ENCODE data around the gene WBP1.
"Not testable (repeated sequence)": the region's sequence is repeated elsewhere in the genome, so short reads cannot be mapped to it uniquely, and the experiment has no call there.

Gene WBP1

DNA sequence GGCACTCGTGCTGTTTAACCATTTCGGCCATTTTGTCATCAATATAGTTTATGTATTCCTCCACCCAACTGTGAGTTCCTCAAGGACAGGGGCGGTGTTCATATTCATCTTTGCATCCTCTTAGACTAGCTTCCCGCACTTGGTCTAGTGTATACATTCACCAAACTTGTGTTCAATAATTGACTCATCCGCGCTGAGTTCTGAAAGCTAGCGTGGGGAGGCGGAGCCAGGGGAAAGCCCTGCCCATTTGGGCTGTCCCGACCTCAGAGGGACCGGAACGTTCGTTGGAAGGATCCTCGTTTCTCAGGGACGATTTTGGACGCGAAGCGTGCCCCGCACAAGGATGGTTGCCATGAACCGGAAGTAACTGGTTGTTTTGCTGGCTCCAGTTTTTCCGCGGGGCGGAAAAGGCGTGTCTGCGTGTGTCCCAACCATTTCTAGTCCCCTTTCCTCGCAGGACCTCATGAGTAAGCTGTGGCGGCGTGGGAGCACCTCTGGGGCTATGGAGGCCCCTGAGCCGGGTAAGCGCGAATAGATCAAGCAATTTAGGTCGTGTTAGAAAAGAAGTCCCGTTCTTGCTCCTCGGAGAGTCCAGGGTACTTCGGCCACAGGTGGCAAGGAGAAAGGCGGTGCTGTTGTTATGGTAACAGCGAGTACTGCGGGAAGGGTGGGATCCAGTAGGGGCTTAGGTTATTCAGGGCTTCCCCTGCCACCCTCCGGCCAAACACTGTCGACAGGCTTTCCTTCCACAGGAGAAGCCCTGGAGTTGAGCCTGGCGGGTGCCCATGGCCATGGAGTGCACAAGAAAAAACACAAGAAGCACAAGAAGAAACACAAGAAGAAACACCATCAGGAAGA is 3.4 kb upstream of the WBP1 start, which contains the start of gene INO80B:
INO80B (plus strand) TSS at position 434 of the 858 bp plus-strand sequence; CDS start at position 464, 30 bp downstream.
- DNase-seq (ENCODE audit: low spot score) = peak; percentile 98

DNA sequence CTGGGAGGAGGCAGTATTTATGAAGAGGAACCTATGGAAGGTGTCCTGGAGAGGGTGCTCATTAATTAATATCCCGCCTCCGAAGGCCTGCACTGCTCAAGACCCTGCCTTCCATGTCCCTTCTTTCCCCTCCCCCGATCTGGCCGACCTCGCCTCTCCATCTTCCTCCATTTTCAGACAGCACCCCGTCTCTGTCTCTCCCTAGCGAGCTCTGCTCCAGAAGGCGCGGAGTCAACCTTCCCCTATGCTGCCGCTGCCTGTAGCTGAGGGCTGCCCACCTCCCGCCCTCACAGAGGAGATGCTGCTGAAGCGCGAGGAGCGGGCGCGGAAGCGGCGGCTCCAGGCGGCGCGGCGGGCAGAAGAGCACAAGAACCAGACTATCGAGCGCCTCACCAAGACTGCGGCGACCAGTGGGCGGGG is 1.1 kb upstream of the WBP1 start:
- no peak for DNase-seq (ENCODE audit: low spot score)

DNA sequence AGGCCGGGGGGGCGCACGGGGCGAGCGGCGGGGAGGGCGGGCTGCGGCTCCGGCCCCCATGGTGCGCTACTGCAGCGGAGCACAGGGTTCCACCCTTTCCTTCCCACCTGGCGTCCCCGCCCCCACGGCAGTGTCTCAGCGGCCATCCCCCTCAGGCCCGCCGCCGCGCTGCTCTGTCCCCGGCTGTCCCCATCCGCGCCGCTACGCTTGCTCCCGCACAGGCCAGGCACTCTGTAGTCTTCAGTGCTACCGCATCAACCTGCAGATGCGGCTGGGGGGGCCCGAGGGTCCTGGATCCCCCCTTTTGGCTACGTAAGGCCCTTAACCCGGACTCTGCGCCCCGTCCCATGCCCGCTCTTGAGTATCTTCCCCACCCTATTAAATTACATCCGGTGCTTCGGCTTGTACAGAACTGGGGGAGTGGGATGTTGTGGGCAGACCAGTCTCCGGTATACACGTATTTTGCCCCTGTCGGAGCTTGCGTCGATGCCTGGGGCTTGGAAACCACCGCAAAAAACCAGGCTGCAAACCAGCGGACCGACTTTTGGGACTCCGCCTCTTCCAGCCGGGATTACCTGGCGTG is 598 bp upstream of the WBP1 start:
- peak; percentile 62 for DNase-seq (ENCODE audit: low spot score)

DNA sequence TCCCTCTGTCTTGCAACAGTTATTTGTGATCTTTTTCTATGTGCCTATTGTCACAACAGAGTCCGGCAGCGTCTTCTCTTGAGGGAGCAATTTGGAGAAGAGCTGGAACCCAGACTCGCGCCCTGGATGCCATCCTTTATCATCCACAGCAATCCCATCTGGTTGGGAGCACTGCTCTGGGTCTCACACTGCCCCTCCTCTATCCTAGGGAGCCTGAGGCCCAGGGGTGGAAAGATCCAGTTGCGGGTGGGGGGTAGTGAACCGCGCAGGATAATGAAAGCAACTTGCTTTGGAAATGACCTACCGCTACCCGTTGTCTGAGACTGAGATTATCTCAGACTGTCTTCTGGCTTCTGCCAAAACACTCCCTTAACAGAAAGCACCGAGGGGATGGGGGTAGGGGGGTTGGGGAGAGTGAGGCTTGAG is 713 bp downstream of the WBP1 start:
- DNase-seq (ENCODE audit: low spot score) = no peak

DNA sequence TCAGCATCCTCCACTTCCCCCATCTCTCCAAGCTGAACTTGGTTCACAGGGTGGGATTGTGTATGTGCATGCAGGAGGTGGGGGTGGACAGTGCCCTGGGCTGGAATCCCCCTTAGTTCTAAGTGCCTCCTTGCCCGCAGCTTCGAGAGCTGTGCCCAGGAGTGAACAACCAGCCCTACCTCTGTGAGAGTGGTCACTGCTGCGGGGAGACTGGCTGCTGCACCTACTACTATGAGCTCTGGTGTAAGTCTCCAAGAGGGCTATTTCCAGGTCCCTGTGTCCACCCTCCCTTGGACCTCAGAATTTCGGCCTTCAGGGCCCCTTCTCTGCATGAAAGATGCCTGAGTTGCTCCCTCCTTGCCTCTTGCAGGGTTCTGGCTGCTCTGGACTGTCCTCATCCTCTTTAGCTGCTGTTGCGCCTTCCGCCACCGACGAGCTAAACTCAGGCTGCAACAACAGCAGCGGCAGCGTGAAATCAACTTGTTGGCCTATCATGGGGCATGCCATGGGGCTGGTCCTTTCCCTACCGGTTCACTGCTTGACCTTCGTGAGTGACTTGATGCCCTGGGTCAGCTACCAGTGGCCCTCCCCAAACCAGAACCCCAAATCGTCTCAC is 1.4 kb downstream of the WBP1 start:
- DNase-seq (ENCODE audit: low spot score) = not testable (repeated sequence)

DNA sequence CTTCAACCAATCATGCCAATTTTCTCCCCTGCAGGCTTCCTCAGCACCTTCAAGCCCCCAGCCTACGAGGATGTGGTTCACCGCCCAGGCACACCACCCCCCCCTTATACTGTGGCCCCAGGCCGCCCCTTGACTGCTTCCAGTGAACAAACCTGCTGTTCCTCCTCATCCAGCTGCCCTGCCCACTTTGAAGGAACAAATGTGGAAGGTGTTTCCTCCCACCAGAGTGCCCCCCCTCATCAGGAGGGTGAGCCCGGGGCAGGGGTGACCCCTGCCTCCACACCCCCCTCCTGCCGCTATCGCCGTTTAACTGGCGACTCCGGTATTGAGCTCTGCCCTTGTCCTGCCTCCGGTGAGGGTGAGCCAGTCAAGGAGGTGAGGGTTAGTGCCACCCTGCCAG is 1.9 kb downstream of the WBP1 start:
- DNase-seq (ENCODE audit: low spot score) = not testable (repeated sequence)

DNA sequence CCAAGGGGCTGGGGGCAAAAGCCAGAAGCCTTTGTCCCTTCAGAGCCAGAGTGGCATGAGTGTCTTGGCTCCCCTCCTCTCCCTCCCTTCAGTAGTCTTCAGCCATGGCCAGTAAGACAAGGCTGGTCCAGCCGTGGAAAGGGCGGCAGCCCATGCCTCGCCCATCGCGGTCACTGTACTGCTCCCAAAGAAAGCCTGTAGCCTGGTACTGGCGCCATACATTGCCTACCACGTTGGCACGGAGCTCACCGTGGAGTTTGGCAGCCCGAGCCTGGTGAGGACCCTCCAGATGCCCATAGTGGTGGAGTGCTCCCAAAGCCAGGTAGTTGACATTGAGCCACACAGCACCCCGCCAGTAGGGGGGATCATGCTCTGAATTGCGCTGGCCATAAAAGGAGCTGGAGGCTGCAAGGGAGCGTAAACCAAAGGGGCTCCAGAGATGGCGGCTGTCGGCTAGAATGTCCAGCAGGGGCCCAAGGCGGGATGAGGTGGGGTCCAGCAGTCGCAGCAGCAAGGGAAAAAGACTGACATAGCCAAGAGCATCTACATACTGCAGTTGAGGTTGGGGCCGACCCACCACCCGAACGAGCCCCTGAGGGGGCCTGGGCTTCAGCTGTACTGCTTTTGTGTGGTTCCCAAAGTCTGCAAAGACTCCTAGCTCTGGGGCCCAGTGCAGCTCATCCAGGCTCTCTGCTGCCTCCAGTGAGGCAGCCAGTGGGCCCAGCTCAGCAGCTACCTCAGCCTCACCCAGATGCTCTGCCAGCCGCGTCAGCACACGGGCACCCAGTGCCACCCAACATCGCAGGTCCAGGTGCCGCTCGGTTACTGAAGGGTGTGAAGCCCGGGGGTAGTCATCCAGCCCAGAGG is 3.2 kb downstream of the WBP1 start:
- peak; percentile 33 for DNase-seq (ENCODE audit: low spot score)

DNA sequence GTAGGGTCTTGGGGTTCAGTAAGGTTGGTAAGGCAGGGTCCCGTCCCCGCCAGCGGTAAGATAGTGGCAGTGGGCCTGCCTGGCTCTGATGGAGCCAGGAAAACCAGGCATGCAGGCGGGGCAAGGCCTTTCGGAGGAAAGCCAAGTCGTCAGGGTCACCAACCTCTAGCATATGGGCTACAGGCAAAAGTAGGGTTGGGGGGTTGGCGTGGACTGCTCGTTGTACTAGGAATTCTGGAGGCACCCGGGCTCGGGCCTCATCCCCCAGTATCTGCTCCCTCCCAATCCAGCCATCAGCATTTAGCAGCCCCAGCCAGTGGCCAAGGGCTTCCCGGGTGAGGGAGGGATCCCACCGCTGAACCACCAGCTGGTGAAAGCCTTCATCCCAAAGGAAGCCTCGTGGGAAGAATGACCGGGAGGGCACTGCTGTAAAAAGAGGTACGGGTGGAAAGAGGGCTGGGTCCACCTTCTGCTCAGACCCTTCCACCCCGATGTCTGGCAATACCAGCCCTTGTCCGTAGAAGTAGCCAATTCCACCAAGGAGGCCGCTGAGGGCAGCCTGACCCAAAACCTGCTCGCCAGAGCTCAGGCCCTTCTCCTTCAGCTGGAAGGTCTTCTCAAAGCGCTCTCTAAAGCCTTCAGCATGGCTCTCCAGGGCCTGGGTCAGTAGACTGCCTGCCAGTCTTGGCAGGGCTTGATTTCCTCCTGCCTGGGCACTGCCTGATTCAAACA is 4.0 kb downstream of the WBP1 start:
- DNase-seq (ENCODE audit: low spot score) = no peak

DNA sequence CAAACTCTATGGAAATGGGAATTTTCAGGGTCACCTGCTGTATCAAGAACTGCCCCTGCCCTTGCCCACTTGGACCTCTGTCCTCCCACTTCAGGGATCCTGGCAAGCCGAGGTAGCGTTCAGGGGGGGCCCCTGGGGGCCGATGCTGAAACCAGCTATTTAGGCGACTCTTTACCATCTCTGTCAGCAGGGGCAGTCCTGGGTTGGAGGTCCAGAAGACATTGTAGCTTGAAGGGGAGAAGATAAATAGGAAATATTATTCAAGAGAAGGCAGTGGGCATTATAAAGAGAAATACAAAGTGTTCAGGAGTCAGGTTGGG is 4.5 kb downstream of the WBP1 start:
- no peak for DNase-seq (ENCODE audit: low spot score)

DNA sequence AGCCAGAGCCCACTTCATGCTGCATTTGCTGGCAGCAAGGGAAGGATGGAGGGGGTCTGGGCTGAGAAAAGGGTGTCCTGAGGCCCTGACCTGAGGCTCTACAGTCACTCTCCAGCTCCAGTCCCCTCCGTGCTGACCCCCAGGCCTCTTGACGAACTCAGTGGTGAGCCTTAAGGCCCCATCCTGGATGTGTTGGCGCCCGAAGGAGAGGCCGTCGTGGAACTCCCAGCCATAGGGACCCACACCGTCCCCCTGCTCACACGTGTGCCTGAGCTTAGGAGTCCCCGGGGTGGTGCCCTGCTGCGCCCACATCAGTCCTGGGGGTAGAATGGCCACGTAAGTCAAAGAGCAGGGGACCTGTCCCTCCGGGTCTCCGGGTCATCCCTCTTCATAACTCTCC is 6.2 kb downstream of the WBP1 start:
- DNase-seq (ENCODE audit: low spot score) = no peak

DNA sequence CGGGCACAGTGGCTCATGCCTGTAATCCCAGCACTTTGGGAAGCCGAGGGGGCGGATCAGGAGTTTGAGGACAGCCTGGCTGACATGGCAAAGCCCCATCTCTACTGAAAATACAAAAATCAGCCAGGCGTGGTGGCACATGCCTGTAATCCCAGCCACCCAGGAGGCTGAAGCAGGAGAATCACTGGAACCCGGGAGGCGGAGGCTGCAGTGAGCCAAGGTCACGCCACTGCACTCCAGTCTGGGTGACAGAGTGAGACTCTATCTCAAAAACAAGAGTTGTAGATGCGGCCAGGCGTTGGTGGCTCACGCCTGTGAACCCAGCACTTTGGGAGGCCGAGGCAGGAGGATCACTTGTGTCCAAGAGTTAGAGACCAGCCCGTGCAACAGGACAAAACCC is 12.5 kb downstream of the WBP1 start:
- not testable (repeated sequence) for DNase-seq (ENCODE audit: low spot score)

DNA sequence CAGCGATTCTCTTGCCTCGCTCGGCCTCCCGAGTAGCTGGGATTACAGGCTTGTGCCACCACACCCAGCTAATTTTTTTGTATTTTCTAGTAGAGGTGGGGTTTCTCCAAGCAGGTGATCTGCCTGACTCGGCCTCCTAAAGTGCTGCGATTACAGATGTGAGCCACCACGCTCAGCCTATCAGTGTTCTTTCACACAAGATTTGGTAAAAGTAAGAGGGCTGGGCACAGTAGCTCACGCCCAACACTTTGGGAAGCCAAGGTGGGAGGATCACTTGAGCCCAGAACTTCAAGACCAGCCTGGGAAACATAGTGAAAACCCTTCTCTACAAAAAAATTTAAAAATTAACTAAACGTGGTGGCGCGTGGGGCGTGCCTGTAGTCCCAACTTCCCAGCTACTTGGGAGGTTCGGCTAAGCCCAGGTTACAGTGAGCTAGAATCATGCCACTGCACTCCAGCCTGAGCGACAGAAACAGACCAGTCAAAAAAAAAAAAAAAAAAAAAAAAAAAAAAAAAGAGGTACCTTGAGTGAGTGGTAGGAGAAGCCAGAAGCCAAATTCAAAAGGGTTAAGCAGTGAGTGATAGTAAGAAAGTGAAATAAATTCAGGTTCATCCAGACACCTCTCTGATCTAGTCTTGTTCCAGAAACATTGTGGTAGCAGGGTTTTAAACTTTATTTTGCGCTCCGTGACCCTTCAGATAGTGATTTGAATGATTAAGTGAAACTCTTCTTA is 13.3 kb downstream of the WBP1 start:
- no peak for DNase-seq (ENCODE audit: low spot score)

DNA sequence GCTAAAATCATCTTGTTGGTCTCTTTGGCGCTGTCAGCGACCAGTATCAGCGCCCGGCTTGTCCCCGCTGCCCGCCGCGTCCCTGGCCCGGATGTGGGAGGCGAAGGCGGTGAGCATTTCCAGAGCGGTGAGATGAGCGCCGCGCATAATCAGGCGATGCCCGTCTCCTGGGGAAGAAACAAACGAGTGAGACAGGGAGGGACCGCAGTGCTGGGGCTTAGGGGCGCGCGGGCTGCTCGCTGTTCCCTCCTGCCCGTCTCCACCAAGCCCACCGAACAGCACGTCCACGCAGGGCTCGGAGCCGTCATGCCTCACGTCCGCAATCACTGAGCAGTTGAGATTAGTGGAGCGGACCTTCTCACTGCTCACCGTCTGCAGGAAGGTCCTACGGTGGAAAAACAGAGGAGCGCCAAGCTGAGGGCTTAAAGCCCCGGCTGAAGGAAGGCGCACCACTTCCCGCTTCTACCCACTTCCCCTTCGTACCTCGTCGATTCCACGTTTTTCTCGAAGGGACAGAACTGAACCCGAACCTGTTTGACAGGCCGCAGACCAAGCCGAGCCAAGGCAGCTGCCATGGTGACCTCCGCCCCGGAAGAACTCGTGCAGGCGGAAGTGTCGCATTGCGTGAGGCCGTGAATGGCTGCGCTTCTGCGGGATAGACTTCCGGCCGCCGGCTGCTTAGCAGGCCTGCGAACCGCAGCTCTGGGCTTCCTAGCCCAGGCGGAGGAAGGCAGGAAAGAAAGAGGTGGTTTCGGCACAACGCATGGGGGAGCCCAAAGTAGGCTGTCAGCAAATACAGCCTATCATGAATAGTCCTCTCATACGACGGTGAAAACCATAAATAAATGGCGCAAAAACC is 14.1 kb downstream of the WBP1 start, which contains the start of gene MRPL53:
MRPL53 (minus strand) TSS at position 595 of the 859 bp plus-strand sequence; CDS start at position 575, 20 bp downstream.
- peak; percentile 96 for DNase-seq (ENCODE audit: low spot score)

DNA sequence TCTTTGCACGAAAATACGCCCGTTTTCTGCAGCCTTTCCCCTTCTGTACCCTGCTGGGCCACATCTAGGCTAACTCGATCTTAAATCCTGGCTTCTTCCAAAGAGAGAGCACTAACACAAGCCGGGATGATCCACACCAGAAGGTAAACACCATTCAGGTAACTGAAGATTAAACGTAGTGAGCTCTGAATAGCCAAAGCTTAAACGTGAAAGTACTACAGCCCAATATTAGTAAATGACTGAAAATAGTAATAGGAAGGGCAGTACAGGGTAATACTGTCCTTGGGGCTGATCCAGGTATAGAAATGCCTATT is 14.7 kb downstream of the WBP1 start:
- DNase-seq (ENCODE audit: low spot score) = no peak

DNA sequence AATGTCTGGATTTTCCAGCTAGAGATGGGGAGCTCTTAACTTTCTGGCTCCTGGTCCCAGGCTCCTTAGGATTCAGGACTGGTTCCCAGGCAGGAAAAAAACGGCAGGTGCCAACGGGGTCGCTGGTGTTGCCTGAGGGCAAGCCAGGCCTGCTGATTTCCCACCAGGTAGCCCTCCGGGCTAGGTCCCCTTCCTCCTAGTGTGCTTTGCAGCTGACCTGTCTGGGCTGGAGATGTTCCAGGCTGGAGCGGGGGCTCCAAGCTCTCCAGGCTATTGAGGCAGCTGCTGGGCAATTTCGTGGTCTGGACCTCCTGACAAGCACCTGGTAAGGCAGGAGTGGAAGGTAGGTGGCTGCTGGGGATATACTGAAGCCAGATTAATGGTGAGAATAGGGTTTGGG is 16.2 kb downstream of the WBP1 start:
- no peak for DNase-seq (ENCODE audit: low spot score)

DNA sequence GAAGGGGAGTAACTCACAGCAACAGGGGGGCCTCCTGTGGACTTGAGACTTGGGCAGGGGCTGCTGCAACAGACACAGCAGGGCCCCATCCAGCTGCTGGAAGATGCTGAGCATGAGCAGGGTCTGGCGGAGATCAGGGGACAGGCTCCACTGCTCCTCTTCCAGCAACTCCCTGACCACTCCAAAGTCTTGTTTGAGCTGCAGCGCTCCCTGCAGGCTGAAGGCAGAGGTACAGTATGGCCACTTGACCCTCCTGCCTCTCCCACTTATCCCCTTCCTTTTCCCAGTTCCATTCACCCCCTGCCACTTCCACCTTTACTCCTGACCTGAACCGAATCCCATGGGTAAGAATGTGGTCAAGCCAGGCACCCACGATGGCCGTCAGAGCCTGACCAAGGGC is 16.7 kb downstream of the WBP1 start:
- peak; percentile 39 for DNase-seq (ENCODE audit: low spot score)

DNA sequence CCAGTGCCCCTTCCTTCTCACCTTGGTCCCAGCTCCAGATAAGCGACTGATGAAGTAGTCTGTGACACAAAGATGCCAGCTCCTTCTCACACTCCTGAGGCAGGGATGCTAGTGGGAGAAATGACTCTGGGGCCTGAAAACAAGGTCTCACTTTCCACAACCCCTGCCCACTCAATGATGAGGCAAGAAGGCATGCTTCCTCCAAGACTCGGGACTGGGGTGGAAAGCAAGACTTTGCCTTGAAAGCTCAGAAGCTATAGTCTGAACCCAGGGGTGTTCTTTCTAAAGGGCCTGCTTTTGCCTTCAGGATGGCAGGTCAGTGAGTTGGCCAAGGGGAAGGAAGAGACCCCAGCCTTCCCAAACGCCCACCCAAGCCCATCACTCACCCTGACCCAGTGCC is 23.2 kb downstream of the WBP1 start:
- no peak for DNase-seq (ENCODE audit: low spot score)

DNA sequence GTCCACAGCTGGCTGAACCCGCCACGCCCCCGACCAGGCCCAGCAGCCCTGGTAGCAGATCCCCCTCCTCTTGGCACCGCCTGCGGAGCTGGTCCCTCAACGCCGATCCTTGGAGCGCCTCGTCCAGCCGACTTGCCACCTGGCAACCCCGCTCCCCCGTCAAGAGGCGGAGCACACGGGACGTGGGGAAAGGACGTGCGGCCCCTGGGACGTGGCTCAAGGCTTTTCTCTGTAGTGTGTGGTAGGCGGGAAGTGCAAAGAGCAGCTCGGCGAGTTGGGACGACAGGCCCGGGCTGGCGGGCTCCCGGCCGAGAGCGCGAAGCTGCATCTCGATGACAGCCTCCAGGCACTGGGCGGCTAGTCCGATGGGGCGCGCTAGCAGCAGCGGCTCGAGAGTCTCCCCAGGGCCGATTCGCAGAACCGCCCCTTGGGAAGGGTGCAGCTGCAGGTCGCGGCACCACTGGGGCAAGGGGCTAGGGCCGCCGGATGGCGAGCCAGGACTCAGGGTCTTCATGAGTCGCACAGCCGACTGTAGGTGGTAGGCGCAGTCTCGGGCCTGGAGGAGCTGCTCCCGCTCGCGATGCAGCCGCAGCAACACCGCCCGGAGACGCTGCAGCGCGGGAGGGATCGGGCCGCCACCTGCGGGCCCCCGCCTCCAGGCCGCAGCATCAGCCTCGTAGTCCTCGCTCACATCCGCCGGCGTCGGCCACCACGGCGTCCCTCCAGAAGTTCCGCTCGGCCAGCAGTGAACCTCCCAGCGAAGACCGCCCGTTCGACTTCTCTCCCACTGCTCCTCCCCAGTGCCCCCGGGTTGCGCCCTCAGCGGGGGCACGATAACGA is 23.9 kb downstream of the WBP1 start:
- no peak for DNase-seq (ENCODE audit: low spot score)
